Measurements from ENCODE around the gene APC2.
"Not testable (repeated sequence)": the region's sequence is repeated elsewhere in the genome, so short reads cannot be mapped to it uniquely, and the experiment has no call there.

Gene APC2

DNA sequence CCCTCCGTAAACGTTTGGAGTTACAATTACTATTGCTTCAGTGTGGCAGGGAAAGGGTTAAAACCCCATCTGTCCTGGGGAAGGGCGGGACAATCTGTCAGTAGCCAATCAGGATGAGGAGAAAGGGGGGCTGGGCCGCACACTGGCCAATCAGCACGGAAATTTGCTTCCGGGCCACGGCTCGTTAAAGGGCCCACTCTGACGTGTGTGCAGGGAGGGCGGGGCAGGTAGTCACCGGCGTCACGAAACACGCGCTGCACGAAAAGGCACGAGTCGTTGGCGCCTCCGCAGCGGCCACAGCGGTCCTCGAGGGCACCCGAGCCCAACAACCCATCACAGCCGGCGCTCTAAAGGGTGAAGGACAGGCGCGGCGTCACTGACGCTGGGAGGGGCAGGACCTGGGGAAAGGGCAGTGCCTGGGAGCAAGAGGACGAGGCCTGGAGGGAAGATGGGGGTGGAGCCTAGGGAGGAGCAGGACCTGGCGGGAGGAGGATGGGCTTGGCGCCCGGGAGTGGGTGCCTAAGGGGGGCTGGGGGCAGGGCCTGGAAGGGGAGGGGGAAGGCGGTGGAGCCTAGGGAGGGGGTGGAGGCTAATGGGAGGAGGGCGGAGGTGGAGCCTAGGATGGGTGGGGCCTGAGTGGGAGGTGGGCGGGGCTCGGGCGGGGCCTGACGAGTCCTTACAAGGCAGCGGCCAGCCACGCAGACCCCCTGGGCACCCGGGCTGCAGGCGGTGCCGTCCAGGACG, 58.0 kb downstream of the APC2 start:
- DNase-seq (ENCODE audit: low read depth in 3 of 3, low spot score in 1 of 3), result peak; percentile 78 to 85 (median 82)

DNA sequence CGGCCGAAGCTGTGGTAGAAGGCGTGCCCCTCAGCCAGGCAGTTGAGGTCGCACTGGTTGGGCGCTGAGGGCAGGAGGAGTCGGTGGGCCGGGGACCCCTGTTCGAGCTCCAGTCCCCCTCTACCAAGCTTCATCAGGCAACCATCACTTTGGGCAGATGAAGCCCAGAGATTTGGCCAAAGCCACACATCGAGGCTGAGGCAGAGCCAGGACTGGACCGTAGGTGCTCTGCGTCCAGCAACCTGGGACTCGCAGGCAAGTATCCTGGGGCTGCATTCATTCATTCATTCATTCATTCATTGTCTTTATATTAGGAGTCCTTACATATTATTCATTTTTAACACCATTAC, 58.6 kb downstream of the APC2 start:
- no peak for DNase-seq (ENCODE audit: low read depth in 3 of 3, low spot score in 1 of 3)

DNA sequence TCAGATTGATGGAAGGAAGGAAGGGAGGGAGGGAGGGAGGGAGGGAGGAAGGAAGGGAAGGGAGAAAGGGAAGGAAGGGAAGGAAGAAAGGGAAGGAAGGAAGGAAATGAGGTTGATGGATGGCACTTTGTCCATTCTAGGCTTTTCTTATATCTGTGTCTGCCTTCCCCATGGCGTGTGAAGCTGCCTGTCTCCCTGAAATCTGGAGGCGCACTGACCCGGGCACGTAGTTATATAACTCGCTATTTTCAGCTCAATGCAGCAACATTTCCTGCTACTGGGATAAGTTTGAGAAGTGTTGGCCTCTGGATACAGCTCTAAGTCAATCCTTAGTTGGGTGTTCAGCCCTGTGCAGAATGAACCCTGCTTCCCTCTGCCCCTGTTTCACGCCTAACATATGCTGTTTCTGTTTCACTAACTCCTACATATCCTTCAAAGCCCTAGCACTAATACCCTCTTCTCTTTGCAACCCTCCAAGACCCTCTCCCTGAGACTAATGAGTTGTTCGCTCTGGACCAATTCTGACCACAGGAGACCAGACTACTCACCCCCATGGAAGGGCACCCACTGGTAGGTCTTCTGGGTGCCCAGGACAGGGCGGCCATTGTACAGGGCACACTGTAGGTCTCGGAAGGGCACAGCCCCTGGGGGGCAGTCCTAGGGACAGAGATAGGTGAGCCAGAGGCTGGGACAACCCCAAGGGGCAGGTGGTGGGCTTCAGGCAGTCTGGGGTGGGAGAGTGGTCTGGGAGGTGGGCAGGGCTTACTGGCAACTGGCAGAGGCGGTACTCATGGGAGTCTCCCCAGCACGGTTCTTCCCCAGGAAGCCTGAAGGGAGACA, 59.9 kb downstream of the APC2 start:
- no peak for DNase-seq (ENCODE audit: low read depth in 3 of 3, low spot score in 1 of 3)

DNA sequence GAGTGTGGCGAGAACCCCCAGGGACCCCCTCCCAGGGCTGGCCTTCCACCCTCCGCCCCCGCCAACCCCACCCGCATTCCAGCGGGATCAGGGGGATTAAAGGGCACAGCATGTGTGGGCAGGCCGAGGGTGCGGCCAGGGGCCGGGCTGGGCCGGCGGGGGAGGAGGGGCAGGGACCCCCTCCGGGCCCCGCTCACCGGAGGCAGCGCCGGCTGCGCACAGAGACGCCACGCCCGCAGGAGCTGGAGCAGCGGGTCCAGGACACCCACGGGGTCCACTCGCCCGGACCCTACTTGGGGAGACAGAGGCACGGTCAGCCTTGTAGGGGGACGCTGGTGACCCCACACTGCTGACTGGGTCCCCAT, 60.5 kb downstream of the APC2 start:
- no peak for DNase-seq (ENCODE audit: low read depth in 3 of 3, low spot score in 1 of 3)

DNA sequence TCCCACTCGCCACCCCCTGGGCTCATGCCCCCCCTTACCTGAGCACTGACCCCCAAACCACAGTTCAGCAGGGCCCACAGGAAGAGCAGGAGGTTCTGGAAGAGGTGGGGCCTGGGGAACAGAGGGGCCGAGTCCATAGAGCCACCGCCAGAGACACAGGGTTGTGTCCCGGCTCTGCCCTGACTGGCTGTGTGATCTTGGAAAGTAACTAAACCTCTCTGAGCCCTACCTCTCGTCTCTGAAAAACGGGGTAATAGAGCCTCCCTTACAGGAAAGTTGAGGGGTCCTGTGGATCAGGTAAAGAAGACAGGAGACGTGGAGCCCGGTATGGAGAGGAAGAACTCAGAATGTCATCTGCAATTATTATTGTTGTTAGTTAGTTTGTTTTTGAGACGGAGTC, 60.9 kb downstream of the APC2 start:
- DNase-seq (ENCODE audit: low read depth in 3 of 3, low spot score in 1 of 3), result no peak

DNA sequence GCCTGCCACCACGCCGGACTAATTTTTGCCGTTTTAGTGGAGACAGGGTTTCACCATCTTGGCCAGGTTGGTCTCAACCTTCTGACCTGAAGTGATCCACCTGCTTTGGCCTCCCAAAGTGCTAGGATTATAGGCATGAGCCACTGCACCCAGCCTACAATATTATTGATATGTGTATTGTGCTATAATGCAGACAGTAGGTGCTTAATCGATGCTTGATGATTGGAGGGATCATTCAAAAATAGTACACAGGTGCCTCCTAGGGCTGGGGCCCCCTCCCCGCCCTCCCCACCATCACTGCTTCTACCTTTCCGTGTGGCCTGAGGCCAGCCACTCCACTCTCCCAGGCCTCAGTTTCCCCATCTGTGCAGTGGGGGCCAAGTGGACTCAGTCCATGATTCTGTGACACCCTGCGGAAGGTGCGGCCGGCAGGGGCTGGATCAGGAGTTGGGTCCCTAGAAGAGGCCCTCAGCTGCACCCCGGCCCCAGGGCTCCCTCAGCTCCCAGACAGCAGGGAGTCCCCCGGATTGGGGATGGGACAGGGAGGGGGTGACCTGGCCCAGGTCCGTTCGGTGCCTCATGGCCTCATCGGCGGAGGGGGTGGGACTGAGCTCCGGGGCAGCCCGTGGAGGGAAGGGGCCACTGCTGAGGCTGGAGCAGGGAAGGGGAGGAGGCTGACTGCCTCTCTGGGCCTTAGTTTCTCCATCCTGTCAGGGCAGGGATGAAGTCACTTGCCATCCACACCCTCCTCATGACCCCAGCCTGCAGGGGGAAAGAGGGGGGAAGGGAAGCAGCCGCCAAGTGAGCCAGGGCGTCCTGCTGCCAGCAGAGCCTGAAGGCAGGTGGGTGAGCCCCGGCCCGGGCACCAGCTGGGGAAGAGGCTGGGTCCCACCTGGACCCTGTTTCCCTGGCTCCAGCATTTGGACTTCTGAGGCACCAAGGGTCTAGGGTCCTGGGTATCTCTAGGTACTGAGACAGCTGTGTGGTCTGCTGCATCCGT, 61.7 kb downstream of the APC2 start:
- DNase-seq (ENCODE audit: low read depth in 3 of 3, low spot score in 1 of 3), result no peak

DNA sequence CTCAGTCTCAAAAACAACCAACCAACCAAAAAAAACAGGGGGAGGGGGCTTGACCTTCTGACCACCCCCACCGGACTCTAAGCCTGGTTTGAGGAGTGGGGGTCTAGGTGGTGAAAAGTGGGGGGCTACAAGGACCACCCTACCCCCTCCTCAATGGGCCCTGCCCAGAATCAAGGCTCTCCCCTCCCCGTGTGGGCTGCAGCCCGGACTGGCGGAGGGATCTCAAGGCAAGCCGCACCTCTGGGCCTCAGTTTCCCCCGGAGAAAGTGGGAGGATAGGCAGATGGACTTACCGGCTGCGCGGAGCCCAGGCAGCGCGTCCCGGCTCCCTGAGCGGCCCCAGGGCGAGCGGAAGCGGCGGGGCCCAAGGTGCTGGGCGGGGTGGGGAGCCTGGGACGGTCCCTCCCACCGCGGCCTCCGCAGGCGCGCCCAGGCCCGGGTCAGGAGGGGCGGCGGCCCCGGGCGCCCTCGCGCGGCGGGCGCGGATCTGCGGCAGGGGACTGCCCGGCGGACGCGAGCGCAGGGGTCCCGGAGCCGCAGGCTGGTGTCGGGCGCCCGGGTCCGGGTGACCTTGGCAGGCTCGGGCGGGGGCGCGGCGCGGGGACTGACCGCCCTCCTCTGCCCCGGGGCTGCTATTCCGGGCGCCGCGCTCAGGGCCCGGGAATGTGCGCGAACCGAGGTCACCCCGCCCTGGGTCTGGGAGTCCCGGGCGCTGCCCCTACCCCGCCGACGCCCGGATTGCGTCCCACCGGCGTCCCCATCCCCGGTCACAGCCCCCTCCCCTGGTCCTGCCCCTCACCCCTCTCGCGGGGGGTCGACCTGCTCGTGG, 63.0 kb downstream of the APC2 start, which contains the start of gene ADAMTSL5:
Gene ADAMTSL5 (minus strand): TSS at position 349 of the 828 bp plus-strand sequence. CDS start 2,076 bp downstream, outside the sequence.
- DNase-seq (ENCODE audit: low read depth in 3 of 3, low spot score in 1 of 3), result peak in 2 of 3 donors; percentile 48 to 49

DNA sequence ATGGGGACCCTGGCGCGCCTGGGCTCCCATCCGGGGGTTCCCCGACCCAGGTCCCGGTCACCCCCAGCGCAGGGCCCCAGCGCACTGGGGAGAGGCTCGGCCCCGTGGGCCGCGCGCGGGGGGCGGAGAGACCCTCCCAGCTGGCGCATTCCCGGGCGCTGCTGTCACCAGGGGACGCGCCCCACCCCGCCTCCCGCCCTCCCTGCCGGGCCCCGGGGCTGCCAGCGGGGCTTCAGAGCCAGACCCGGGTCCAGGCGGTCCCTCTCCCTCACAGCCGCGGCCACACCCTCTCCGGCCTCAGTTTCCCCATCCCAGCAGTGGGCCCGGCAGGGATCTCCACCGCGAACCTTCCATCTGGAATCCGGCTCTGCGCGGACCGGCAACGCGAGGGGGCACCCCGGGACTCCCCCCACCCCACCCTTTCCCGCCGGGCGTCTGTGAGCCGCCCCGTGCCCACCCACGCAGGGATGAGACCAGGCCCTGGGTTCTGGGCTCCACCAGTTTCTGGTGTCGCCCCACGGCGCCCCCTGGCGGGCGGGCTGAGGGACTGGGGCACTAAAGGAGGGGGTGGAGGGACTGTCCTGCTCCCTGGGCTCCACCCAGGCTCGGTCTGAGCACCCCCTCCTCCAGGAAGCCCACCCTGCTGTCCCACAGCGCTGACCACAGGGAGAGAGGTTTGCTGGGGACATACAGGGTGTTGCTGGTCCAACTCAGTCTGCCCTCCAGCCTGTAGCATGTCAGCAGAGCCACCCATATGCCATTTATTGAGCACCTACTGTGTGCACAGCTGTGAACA, 63.8 kb downstream of the APC2 start:
- peak in 2 of 3 donors; percentile 35 to 53 for DNase-seq (ENCODE audit: low read depth in 3 of 3, low spot score in 1 of 3)

DNA sequence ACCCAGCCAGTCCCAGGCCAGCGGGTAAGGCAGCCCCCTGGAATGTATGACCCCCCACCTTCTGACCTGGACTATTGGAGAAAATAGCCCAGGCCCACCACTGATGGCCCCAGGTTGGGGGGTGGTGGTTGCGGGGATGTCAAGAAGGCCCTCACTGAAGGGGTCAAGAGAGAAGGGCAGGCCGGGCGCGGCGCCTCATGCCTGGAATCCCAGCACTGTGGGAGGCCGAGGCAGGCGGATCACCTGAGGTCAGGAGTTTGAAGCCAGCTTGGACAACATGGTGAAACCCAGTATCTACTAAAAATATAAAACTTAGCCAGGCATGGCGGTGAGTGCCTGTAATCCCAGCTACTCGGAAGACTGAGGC, 64.4 kb downstream of the APC2 start:
- DNase-seq (ENCODE audit: low read depth in 3 of 3, low spot score in 1 of 3), result no peak

DNA sequence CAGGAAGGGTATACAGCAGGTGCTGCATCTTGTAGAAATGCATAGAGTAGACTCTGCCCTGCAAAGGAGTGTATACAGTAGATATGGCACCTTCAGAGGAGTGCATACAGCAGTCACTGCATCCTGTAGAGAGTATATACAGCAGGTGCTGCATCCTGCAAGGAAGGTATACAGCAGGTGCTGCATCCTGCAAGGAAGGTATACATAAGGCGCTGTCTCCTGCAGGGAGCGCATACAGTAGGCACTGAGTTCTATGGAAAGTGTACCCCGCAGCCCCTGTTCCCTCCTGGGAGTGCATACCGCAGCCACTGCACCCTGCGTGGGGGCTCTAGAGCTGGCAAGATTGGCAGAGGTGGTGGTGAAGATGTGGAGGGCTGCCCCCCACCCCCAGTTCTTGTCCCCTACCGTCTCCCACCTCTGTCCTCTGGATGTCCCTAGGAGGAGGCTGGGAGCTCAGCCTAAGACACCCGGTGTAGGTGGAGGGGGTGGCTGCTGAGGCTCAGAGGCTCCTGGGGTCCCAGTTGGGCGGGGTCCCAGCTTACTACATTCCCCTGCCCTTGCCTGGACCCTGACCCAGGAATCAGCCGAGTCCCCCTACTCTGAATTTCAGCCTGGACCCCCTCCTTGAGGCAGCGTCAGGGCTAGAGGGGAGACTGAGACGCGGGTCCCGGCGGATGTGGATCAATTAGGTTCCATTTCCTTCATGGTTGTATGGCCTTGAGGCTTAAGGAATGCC, 65.2 kb downstream of the APC2 start:
- DNase-seq (ENCODE audit: low read depth in 3 of 3, low spot score in 1 of 3), result no peak

DNA sequence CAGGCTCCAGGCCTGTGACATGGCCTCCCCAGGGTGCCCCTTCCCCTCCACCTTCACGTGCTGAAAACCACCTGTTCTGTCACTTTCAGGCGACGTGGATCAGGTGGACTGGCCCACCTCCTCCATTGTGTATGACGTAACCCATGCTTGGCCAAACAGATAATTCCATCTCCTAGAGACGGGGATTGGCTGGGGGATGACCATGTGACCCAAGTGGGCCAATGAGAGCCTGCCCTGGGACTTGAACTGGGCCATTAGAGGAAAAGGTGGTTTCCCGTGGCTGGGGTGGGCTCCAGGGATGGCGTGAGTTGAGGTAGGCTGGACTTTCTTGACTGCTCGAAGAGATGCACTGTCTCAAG, 66.5 kb downstream of the APC2 start:
- DNase-seq (ENCODE audit: low read depth in 3 of 3, low spot score in 1 of 3), result no peak

DNA sequence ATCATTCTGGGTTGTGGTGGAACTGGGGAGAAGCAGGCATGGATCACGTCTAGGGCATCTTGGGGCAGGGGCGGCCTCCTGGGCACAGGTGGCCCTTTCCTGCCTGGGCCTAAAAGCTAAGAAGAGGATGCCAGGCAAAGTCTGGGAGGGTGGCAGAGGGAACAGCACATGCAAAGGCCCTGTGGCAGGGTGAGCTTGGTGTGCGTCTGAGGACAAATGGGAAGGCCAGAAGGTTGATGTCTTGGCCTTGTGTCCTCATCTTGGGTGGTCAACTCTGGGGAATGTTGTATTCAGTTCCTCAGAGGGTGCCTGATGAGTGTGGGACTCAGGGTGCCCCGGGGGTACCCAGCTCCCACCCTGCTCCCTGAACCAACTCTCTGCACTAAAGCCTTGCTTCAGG, 68.5 kb downstream of the APC2 start:
- no peak for DNase-seq (ENCODE audit: low read depth in 3 of 3, low spot score in 1 of 3)

DNA sequence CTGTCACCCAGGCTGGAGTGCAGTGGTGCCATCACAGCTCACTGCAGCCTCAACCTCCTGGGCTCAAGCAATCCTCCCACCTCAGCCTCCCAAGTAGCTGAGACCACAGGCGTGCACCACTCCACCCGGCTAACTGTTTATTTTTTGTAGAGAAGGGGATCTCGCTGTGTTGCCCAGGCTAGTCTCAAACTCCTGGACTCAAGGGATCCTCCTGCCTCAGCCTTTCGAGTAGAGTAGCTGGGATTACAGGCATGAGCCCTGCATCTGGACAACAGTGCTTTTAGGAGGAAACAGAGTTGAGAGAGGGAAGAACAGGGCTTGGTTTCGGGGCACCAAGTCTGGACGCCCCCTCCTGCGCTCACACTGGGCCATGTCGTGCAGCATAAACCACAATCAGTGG, 69.9 kb downstream of the APC2 start:
- DNase-seq (ENCODE audit: low read depth in 3 of 3, low spot score in 1 of 3), result not testable (repeated sequence)

DNA sequence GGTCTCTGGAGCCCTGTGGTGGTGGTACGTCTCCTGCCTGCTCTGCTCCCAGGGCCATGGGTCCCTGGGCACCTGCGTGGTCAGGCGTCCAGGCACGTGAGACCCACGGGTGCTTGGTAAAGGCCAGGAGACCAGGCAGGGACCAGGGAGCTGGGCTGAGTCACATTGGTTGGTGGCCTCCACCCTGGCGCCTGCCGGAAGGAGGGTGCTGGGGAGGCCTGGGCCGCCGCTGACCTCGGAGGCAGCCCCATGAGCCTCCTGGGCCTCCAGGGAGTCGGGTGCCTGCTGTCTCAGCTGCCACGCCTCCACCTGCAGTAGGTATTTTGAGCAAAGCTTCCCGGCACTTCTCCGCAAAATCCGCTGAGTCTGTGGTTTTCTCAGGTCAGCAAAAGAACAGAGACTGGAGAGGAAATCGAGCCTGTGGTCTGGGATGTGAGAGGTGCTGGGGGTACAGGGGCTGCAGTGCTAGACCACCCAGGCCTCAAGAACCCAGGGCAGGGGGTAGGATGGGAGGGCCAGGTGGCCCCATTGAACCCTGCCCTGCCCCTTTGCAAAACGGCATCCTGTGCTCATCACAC, 70.4 kb downstream of the APC2 start:
- no peak for DNase-seq (ENCODE audit: low read depth in 3 of 3, low spot score in 1 of 3)

DNA sequence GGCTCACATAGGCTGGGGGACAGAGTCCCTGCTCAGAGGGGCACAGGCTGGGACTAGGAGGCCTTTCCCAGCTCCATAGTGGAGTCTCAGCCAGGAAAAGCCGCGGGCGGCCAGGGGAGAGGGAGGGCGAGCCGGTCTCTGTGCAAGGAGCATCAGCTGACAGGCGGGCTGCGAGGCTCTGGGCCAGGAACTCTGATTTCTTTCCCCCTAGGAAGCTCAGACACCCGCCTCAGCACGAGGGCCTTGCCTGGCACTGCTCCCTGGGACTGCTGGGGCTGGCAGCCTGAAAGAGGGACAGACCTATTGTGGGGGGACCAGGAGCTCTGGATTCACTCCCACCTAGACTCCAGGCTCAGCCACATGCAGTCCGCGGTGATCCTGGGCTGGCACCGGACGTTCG, 71.7 kb downstream of the APC2 start:
- DNase-seq (ENCODE audit: low read depth in 3 of 3, low spot score in 1 of 3), result no peak

DNA sequence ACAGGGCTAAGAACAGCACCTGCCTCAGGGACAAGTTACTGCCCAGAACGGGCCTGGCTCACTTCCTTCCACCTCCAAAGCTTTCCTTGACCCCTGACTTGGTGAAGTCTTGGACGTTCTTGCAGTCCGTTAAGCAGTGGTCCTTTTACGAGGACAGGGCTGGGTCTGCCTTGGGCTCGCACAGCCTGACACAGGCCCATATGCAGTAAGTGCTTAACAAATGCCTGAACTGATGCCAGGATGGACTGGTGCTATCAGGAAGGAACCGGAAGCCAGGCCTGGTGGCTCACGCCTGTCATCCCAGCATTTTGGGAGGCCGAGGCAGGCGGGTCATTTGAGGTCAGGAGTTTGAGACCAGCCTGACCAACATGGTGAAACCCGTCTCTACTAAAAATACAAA, 72.1 kb downstream of the APC2 start:
- no peak for DNase-seq (ENCODE audit: low read depth in 3 of 3, low spot score in 1 of 3)

DNA sequence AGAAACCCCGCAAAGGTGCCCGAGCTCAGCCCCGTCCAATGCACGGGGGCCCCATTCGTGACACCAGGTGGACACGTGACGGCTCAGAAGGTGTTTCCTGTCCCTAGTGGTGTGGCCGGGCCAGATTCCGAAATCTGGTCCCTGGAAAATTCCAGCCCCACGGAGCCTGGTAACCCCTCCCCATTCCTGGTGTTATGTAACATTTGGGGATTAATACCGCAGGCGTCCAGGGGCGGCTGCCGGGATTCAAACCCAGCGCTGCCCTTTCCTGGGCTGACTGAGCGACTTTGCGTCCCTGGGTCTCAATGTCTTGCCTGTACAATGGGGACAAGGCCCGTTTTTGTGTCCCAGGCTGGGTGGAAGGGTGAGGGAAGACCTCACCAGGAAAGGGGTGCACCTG, 72.9 kb downstream of the APC2 start:
- DNase-seq (ENCODE audit: low read depth in 3 of 3, low spot score in 1 of 3), result no peak

All from stimulated activated CD4-positive, alpha-beta T cell treated with anti-CD3 and anti-CD28 coated beads, TNF-alpha, amount 100 ng/mL, for 1 hour (primary cell).